HepG2 (cell line): ENCODE data around the gene SEC14L6. TPM values are rescaled to one million over a fixed set of nuclear protein-coding genes. Genes with fewer than 3 reads are reported as not detected.

ENCODE experiments used
- CHD2 ChIP-seq: IDR thresholded peaks from 2 replicates; pipeline ENCODE4 v1.6.1; 2011; ENCODE audit warnings: low read depth, low read length, improper control_type of control experiment
- DPF2 ChIP-seq: sonication (generic); formaldehyde crosslinking; IDR thresholded peaks from 2 replicates; pipeline ENCODE4 v1.4.0; 2020; ENCODE audit warnings: mild to moderate bottlenecking, low read depth, missing genetic modification reagents, borderline replicate concordance
- HDAC6 ChIP-seq: fragments of 200-600 bp; sonication (generic); IDR thresholded peaks from 2 replicates; pipeline ENCODE4 v1.7.0; 2017; ENCODE audit warnings: mild to moderate bottlenecking, antibody characterized with exemption, low read length, low read depth
- MXD4 ChIP-seq: IDR thresholded peaks from 2 replicates; pipeline ENCODE4 v1.6.1; 2016; ENCODE audit warnings: mild to moderate bottlenecking, missing biosample characterization, missing genetic modification reagents
- MXI1 ChIP-seq: IDR thresholded peaks from 3 replicates; pipeline ENCODE4 v1.6.1; 2012; ENCODE audit warnings: low read depth, low read length, inconsistent platforms, borderline replicate concordance
- NR2C2 ChIP-seq: sonication (generic); formaldehyde crosslinking; IDR thresholded peaks from 2 replicates; pipeline ENCODE4 v1.4.0; 2020; ENCODE audit warnings: missing genetic modification reagents, mild to moderate bottlenecking, moderate library complexity, borderline replicate concordance
- PITX1 ChIP-seq: sonication (generic); formaldehyde crosslinking; IDR thresholded peaks from 2 replicates; pipeline ENCODE4 v1.5.1; 2020; ENCODE audit warnings: mild to moderate bottlenecking, missing genetic modification reagents
- POLR2G ChIP-seq: fragments of 200-400 bp; formaldehyde crosslinking; IDR thresholded peaks from 2 replicates; pipeline ENCODE4 v1.6.1; 2018; ENCODE audit warnings: mild to moderate bottlenecking, low read depth, low read length, moderate library complexity
- RFX5 ChIP-seq: IDR thresholded peaks from 2 replicates; pipeline ENCODE4 v1.6.1; 2011; ENCODE audit warnings: low read depth, low read length, improper control_type of control experiment
- SUZ12 ChIP-seq: fragments of 150-350 bp; IDR thresholded peaks from 2 replicates; pipeline ENCODE4 v1.6.1; 2014; ENCODE audit warnings: low read depth, low read length
- YEATS2 ChIP-seq: sonication (generic); formaldehyde crosslinking; IDR thresholded peaks from 2 replicates; pipeline ENCODE4 v1.4.0; 2020; ENCODE audit warnings: missing genetic modification reagents, borderline replicate concordance
- ZBTB42 ChIP-seq: sonication (generic); formaldehyde crosslinking; IDR thresholded peaks from 2 replicates; pipeline ENCODE4 v1.5.0; 2020; ENCODE audit warnings: mild to moderate bottlenecking, missing genetic modification reagents
- ZNF552 ChIP-seq: sonication (generic); formaldehyde crosslinking; IDR thresholded peaks from 2 replicates; pipeline ENCODE4 v1.9.0; 2022; ENCODE audit warnings: missing genetic modification reagents, mild to moderate bottlenecking, borderline replicate concordance
- ZNF563 ChIP-seq: sonication (generic); formaldehyde crosslinking; IDR thresholded peaks from 2 replicates; pipeline ENCODE4 v1.8.0; 2022; ENCODE audit warnings: mild to moderate bottlenecking, moderate library complexity, missing genetic modification reagents
- ZNF850 ChIP-seq: sonication (generic); formaldehyde crosslinking; conservative IDR thresholded peaks from 2 replicates; pipeline ENCODE4 v1.9.0; 2021; ENCODE audit warnings: mild to moderate bottlenecking, missing genetic modification reagents
- ZSCAN9 ChIP-seq: IDR thresholded peaks from 2 replicates; pipeline ENCODE4 v1.6.1; 2016; ENCODE audit warnings: borderline replicate concordance
- polyA plus RNA-seq, 8 experiments: library from polyadenylated mRNA; depleted of rRNA in 3 of 8; stranded (reverse) in 7 of 8; unstranded in 1 of 8; fragments of >200 nt; fragmentation: Illumina TruSeq in 4 of 8; extraction: Trizol in 4 of 8; gene quantifications; 2 replicates each; pipeline versions ENCODE4 v1.2.1 to v1.2.3, GENCODE V29; 2011 to 2016; ENCODE audit warnings: low read depth in 4 of 8, missing spikeins in 1 of 8, mixed read lengths in 1 of 8; ENCODE audit not compliant: insufficient read depth in 1 of 8
- total RNA-seq, 5 experiments: library from RNA; depleted of rRNA; stranded (reverse); fragments of >200 nt; fragmentation: Illumina TruSeq; extraction: Trizol; gene quantifications; 2 replicates each; pipeline ENCODE4 v1.2.3, GENCODE V29; 2016; ENCODE audit warnings: low read depth in 1 of 5
- TF ChIP-seq, protein P1 (sequence below): sonication (generic); formaldehyde crosslinking; IDR thresholded peaks from 2 replicates; pipeline ENCODE4 v1.8.1; 2023; ENCODE audit warnings: mild to moderate bottlenecking, moderate library complexity, missing genetic modification reagents
- TF ChIP-seq, protein P2 (sequence below): sonication (generic); formaldehyde crosslinking; IDR thresholded peaks from 2 replicates; pipeline ENCODE4 v1.4.0; 2020; ENCODE audit warnings: missing genetic modification reagents, mild to moderate bottlenecking, borderline replicate concordance
- TF ChIP-seq, protein P3 (sequence below): sonication (generic); formaldehyde crosslinking; IDR thresholded peaks from 2 replicates; pipeline ENCODE4 v1.4.0; 2020; ENCODE audit warnings: missing genetic modification reagents, borderline replicate concordance
- TF ChIP-seq, protein P4 (sequence below): sonication (generic); formaldehyde crosslinking; IDR thresholded peaks from 2 replicates; pipeline ENCODE4 v1.8.1; 2023; ENCODE audit warnings: mild to moderate bottlenecking, missing genetic modification reagents, borderline replicate concordance
- TF ChIP-seq, protein P5 (sequence below): IDR thresholded peaks from 2 replicates; pipeline ENCODE4 v1.6.1; 2016; ENCODE audit warnings: mild to moderate bottlenecking, missing biosample characterization, missing genetic modification reagents

Gene SEC14L6
- total and polyA plus RNA-seq, 2 of the 13 experiments (the other 11 are each of a cell fraction or from before 2014, with no cell fraction given), result 0.09 to 9.3 TPM

DNA sequence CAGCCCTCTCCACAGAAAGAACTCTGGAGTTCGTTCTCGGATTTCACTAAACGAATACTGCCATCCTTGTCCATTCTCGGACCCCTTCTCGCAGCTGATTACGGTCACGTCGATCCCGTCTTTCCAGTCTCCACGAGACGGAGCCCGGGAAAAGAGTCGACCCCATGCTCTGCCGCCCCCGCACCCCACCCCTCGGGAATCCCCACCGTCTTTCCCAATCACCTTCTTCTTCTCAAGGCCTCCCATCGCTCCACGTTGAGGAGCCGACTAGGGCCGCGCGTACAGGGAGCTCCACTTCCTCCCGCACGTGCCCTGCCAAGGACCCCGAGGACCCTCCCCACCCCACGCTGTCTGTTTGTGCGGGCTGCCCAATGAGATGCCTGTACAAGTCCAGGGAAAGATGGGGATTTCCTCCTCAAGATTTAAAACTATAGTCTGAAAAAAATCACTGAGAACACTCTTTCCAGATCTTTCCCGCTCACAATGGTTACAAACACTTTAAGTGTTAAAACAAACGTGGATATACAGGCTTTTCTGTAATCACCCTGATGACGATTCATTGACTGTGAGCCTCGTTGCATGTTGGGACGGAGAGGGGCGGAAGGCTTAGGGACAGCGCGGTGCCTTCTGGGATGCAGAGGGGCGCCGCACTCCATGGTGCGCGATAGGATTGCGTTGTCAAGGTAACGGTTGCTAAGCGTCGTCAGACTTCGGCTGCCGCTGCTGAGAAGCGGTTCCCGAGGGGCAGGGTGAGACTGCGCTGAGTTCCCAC is 45.2 kb upstream of the SEC14L6 start, which contains the start of gene PES1 (continued):
- TF ChIP-seq, protein P1, sequence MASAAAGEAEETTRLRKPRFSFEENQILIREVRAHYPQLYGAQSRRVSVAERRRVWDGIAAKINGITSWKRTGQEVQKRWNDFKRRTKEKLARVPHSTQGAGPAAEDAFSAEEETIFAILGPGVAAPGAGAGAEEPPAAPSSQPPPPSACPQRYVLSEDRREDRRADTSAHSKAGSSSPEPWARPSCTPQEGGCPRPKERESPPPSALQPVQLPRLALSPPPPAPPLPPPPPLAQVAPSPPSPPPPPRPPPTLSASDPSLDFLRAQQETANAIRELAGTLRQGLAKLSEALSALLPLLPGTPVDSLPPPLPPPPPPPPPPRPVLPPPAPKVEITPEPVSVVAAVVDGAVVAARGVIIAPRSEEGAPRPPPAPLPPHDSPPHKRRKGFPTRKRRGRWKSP (CRISPR knock-in tag), result 0 out of 2 replicates have a peak, but pooled peaks have one; percentile 30
- TF ChIP-seq POLR2G, result peak; percentile 84
- no peak for TF ChIP-seq ZSCAN9 (CRISPR knock-in tag)
- TF ChIP-seq, protein P2, sequence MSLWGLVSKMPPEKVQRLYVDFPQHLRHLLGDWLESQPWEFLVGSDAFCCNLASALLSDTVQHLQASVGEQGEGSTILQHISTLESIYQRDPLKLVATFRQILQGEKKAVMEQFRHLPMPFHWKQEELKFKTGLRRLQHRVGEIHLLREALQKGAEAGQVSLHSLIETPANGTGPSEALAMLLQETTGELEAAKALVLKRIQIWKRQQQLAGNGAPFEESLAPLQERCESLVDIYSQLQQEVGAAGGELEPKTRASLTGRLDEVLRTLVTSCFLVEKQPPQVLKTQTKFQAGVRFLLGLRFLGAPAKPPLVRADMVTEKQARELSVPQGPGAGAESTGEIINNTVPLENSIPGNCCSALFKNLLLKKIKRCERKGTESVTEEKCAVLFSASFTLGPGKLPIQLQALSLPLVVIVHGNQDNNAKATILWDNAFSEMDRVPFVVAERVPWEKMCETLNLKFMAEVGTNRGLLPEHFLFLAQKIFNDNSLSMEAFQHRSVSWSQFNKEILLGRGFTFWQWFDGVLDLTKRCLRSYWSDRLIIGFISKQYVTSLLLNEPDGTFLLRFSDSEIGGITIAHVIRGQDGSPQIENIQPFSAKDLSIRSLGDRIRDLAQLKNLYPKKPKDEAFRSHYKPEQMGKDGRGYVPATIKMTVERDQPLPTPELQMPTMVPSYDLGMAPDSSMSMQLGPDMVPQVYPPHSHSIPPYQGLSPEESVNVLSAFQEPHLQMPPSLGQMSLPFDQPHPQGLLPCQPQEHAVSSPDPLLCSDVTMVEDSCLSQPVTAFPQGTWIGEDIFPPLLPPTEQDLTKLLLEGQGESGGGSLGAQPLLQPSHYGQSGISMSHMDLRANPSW, result 0 out of 2 replicates have a peak, but pooled peaks have one; percentile 65
- 0 out of 2 replicates have a peak, but pooled peaks have one; percentile 18 for TF ChIP-seq ZNF563 (CRISPR knock-in tag)
- peak; percentile 94 for TF ChIP-seq MXD4 (CRISPR knock-in tag)
- TF ChIP-seq CHD2, result no peak
- no peak for TF ChIP-seq ZNF850 (CRISPR knock-in tag)
- peak; percentile 95; the same call in 1 of the 2 replicates for TF ChIP-seq HDAC6
- TF ChIP-seq DPF2 (CRISPR knock-in tag), result no peak
- TF ChIP-seq, protein P3, sequence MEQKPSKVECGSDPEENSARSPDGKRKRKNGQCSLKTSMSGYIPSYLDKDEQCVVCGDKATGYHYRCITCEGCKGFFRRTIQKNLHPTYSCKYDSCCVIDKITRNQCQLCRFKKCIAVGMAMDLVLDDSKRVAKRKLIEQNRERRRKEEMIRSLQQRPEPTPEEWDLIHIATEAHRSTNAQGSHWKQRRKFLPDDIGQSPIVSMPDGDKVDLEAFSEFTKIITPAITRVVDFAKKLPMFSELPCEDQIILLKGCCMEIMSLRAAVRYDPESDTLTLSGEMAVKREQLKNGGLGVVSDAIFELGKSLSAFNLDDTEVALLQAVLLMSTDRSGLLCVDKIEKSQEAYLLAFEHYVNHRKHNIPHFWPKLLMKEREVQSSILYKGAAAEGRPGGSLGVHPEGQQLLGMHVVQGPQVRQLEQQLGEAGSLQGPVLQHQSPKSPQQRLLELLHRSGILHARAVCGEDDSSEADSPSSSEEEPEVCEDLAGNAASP (CRISPR knock-in tag), result 0 out of 2 replicates have a peak, but pooled peaks have one; percentile 4
- TF ChIP-seq, protein P4, sequence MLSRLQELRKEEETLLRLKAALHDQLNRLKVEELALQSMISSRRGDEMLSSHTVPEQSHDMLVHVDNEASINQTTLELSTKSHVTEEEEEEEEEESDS (CRISPR knock-in tag), result no peak
- peak; percentile 93 for TF ChIP-seq SUZ12
- TF ChIP-seq, protein P5, sequence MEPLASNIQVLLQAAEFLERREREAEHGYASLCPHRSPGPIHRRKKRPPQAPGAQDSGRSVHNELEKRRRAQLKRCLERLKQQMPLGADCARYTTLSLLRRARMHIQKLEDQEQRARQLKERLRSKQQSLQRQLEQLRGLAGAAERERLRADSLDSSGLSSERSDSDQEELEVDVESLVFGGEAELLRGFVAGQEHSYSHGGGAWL, result peak; percentile 74; the same call in 1 of the 2 replicates
- TF ChIP-seq ZNF552 (CRISPR knock-in tag), result no peak
- TF ChIP-seq MXI1, result peak; percentile 99
- TF ChIP-seq NR2C2 (CRISPR knock-in tag), result peak; percentile 83
- TF ChIP-seq RFX5, result peak; percentile 91
- peak; percentile 94 for TF ChIP-seq YEATS2 (CRISPR knock-in tag)
- no peak for TF ChIP-seq ZBTB42
- TF ChIP-seq PITX1 (CRISPR knock-in tag), result peak; percentile 74
